Activated CD4-positive, alpha-beta T cell treated with anti-CD3 and anti-CD28 coated beads for 48 hours (primary cell): ENCODE measurements around the gene GTSF1L.
A peak's percentile ranks its signal among the peaks of the same experiment; 100 is the strongest.
"Not testable (repeated sequence)": the region's sequence is repeated elsewhere in the genome, so short reads cannot be mapped to it uniquely, and the experiment has no call there.

Experiments
- DNase-seq: peaks from one replicate; pipeline ENCODE4 v3.0.0-alpha.2; 2020

GTSF1L gene

DNA sequence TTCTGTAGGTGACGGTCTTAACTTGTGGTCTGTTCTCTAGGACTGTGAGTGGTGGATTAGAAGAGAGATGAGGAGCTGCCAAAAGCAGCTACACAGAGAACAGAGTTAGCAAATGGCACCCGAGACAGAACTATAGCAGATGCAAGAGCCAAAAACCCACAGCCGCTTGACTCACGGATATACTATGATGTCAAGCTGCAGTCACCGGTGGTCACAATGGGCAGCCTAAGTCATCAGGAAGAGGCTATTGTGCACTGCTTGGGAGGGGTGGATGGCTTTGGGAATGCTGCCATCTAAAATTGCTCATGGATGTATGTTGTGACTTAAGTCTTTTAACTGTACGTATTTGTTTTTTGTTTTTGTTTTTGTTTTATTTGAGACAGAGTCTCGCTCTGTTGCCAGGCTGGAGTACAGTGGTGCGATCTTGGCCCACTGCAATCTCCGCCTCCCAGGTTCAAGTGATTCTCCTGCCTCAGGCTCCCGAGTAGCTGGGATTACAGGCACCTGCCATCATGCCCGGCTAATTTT is at the start of gene GTSF1L:
Gene GTSF1L (minus strand): TSS at position 192 of the 528 bp plus-strand sequence. CDS start 308 bp downstream, outside the sequence.
- DNase-seq, result no peak

DNA sequence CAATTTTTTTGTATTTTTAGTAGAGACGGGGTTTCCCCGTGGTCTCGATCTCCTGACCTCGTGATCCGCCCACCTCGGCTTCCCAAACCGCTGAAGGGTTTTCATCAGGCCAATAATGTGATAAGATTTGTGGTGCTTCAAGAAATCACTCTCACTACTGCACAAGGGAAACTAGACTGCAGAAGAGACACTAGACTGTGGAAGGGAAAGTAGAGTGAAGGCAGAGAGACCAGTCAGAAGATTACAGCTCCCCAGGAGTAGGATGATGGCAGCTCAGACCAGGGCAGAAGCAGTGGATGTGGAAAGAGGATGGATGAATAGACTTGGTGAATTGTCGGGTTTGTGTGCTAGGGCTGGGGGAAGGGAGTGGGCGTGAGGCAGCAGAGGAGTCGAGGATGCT is 48.0 kb upstream of the GTSF1L start:
- DNase-seq, result no peak

DNA sequence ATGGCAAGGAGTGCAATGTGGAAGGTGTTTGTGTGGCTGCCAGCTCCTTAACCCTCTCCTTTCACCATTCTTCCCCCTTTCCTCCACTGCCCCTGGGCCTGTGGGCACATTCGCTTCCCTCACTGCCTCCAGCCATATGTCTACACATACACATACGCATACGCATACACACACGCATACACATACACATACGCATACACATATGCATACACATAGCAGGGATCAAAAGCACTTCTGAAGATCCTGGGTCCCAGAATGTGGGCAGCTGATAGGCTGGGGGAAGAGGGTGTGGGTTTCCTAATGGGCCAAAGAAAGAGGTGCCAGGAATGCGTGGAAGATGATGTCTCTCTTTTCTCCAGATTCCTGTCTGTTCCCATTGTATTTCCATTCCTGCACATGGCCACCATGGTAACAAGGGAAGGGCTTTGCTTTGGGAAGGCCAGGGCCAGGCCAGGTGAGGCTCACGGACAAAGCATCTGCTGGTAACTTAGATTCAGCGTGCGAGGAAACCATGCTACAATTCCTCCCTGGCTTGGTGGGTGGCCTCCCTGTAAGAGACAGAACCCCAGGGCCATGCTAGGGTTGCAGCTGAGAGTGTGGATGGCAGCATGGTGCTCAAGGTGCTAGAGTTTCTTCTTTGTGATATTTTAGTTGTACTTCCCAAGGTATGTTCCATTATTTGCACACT is 44.8 kb upstream of the GTSF1L start:
- no peak for DNase-seq

DNA sequence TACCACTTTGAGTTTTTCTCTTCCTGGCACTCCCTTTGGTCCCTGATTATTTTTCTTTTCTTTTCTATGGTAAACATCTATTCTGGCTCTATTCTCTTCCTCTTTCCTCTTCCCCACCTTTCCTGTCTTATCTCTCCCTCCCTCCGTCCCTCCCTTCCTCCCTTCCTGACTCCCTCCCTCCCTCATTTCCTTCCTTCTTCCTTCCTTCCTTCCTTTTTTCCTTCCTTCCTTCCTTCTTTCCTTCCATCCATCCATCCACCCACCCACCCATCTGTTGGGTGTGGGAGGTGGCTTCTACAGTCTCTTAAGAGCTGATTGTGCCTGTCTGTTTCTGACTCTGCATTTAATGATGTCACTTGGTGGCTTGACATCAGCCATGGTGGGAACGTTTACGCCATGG is 43.5 kb upstream of the GTSF1L start:
- DNase-seq, result no peak

DNA sequence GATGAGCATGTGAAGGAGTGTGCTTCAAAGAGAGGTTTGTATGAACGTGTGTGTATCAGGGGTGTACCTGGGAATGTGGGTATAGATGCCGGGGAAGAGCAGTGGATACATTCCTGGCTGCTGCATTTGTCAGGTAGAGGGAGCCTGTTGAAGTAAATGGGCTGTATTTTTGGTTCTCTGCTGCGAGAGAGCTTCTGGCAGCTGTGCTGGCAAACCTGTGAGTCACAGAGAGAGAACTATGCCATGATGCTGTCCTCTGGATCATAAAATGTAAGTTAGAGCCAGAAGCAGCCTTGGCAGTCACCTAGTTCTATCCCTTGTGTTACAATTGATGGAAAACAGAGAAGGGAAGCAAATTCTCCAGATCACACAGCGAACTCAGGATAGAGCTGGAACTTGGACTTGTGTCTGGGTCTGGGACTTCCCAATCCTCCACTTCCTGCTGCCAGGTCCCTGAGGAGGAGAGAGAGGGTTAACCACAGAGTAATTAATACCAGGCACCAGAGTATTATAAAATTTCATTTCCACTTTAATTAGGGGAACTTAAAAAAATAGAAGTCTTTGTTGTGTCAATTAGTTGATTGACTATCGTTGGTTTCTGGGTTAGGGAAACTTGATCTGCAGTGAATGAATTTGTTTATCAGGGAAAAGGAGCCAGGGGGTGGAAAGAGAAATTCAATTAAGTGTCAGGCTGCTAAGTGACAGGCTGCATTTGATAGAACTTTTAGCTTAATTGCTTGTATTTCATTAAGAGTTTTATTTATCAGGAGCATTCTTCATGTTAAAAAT is 41.1 kb upstream of the GTSF1L start:
- no peak for DNase-seq

DNA sequence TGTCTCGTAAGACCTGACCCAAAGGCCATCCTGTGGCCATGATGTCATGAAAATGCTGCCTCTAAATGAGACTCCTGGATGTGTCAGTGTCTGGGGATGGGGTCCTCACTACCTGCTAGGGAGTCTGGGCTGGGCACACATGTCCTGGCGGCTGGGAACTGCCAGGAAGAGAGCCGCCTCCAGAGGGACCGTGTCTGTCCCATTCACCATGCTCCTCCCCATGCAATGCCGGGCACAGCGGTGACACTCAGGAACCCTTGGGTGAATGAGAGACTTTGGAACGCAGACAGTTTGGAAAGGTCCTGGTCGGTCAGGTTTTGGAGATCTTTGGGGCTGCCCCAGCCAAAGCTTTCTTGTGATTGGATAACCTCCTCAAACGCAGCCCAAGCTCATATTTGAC is 40.1 kb upstream of the GTSF1L start:
- DNase-seq, result no peak

DNA sequence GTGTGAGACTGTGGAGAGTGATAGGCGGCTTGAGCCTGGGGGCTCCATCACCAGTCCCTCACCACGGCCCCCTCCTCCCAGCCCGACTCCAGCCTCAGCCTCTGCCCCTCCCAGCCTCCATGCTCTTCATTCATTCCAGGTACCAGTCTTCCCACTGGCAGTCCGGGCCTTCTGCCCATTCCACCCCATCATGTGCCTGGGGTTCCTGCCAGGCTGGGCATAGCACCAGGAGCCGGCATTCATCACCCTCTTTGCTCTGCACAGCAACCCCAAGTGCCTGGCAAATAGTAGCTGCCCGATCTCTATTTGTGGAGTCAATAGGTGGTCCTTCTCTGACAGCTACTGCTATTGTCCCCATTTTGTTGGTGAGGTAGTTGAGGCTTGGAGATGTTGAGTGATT is 39.6 kb upstream of the GTSF1L start:
- DNase-seq, result no peak

DNA sequence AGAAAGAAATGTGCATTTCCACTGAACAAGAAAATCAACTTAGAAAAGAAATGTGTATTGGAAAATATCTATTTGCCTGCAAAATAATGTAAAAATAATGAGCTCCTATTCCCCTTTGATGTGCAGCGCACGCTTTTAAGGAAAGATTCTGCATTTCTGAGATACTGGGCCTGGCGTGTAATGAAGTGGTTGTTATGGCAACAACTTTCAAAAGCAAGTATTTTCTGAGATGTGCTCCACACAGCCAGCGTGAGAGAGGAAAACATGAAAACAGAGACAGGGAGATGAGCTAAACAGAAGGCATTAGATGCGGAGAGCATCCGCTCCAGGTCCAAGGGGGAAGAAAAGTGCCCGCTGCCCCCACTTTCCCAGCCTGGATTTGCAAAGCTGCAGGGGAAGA is 39.1 kb upstream of the GTSF1L start:
- no peak for DNase-seq

DNA sequence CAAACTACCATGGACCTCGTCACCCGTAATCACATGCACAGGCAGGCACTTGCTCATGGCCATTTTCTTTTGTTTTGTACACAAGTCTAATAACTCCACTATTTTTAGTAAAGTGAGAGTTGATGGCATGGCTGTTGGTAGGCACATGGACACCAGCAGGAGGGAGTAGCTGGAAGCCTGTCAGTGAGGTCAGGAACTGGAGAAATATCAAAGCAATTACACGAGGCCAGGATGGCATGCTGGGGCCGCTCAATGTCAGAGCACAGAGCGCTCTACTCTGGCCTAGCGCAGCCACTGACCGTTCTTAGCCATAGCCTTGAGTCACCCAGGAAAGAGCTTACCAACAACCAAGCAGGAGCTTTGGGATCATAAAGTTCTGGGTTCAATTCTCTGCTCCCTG is 36.1 kb upstream of the GTSF1L start:
- no peak for DNase-seq

DNA sequence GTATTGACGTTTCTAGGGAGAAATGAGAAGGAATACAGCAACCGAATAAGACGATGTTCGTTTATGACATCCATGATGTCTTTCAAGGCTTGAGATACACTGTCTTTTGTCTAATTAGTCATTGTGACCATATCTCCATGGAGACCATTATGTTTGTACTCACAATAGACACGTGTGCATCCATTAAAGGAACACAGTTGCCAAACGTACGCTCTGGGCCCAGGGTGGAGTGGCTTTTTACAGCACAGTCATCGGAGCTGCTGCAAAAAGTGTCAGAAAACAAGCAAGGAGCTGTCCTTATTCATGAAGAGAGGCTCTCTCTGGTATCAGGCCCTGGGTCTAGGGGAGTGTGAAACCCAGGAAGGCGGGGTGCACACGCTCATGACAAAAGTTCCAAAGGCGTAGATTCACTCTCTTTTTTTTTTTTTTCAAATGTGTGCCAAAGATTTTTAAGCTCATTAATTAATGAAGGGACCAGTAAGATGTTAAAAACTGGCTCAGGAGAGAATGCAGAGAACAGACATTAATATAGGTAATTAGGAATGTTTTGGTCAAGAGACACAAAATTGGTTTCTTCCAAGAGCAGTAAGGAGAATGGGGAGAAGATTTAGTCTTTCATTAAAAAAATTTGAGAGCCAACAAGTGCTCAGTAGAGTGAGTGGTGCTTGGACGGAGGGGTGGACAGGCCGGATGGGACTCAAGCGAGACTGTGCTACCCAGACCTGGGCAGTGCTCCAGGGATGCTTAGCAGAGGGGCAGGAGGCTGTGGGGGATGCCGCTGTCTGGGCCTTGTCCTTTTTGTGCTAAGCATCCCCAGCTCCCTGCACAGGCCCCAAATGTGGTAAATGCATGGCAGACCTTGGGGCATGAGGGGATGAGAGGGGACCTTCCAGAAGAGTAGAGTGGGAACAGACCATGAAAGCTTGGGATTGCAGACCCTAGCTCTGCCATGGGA is 34.9 kb upstream of the GTSF1L start:
- DNase-seq, result no peak

DNA sequence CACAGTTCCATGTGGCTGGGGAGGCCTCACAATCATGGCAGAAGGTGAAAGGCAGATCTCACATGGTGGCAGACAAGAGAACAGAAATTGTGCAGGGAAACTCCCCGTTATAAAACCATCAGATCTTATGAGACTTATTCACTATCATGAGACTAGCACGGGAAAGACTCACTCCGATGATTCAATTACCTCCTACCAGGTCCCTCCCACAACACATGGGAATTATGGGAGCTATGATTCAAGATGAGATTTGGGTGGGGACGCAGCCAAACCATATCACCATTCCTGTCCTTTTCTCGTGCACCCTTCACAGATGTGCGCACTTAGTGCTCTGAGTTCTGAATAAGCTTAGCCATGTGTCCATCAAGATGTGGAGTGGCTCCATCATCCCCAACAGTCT is 31.1 kb upstream of the GTSF1L start:
- DNase-seq, result not testable (repeated sequence)

DNA sequence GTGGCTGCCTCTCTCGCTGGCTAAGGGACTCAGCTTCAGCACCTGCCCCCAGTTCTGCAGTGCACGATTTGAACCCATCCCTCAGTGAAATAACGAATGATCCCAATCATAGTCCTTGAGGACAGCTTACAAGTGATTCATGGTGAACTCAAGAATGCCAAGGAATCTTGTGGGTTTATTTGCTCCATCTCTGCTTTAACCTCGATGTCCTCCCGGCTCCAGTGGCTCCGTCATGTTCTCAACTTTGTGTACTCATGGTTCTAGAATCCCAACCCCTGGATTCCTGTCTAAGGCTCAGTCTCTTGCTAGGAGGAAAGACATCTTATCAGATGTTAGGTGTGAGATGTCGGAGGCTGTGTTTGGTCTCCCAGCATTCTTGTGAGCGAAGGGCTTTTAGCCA is 29.0 kb upstream of the GTSF1L start:
- no peak for DNase-seq

DNA sequence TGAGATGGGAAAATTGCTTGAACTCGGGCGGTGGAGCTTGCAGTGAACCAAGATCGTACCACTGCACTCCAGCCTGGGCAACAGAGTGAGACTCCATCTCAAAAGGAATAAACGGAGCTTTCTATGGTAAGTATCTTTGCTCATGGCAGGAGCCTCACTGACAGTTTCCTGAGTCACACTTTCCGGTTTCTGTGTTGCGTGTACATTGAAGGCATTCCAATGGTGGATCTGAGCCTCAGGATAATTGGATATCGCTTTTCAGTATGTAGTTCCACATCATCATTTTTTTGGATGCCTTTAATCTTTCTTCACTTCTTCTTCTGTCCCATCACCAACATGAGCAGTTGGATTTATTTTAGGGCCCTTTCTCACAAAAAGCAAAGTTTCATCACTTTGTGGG is 28.6 kb upstream of the GTSF1L start:
- no peak for DNase-seq

DNA sequence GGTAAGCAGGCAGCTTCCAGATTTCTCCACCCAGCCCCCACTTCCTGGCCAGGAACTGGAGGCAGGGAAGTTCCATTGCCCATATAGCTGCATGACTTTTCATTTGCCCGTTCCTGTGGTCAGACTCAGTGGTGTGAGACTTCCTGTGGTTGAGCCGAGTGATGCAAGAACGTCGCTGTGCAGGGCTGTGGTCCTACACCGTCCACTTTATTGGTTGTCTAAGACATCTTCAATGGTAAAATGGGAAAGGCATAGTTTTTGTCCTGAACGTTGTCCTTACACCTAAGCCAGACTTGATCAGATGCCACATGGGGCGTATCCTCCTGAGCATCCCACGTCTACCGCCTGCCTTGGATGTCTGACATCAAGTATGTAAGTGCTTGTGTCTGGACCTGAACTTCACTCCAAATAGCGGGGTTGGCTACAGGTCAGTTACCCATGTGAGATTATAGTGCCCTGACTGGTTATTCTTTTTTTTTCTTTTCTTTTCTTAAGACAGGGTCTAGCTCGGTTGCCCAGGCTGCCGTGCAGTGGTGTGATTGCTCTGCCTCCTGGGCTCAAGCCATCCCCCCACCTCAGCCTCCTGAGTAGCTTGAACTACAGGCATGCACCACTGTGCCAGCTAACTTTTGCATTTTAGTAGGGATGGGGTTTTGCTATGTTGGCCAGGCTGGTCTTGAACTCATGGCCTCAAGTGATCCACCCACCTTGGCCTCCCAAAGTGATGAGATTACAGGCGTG is 25.9 kb upstream of the GTSF1L start:
- peak; percentile 58 for DNase-seq

DNA sequence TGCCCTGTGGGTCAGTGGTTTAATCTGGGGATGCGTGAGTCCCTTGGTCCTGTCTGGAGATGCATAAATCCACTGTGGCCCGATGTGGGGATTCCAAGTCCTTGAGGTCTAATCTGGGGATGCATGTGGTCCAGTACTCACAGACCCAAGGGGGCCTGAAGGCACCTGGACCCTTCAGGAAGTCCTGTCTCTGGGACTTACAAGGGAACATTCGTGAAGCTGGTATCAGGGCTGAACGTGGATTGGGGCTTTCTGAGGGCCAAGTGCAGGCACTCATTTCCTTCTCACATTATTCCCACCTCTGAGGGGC is 25.2 kb upstream of the GTSF1L start:
- DNase-seq, result no peak

DNA sequence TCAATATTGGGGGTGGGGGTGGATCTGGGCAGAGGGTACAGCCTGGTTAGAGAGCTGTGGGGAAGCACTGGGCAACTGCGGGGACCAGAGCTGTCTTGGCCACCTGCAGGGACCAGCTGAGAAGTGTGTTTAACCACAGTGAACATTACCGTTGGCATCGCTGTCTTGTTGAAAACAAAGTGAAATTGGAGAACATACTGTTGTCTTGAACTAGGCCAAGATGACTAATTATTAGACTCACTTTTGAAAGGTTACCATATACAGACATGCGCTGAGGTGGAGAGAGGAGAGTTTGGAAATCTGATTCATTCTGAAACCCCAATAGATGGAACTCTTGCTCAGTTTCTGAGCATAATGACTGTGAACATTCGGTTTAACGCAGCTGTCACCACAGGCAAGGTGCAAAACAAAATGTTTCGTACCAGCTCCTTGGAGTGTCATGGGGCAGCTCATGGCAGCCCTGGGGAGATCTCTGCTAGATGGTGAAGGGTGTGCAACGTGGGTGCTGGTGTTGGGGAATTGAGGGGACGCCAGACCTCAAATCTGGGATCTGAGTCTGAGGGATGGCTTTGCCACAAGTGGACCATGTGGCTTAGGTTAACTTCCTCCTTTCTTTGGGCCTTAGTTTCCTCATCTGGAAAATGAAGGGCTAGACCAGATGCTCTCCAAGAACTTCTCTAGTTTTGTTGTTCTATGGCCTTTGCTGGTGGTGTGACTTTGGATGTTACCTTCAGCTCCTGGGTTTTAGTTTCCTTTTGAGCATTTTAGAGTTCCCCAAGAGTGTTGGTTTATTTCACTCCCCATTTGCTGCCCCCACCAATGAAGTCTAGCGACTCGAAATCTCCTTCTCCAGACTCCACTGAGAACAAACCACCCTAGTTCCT is 24.6 kb upstream of the GTSF1L start:
- peak; percentile 78 for DNase-seq

DNA sequence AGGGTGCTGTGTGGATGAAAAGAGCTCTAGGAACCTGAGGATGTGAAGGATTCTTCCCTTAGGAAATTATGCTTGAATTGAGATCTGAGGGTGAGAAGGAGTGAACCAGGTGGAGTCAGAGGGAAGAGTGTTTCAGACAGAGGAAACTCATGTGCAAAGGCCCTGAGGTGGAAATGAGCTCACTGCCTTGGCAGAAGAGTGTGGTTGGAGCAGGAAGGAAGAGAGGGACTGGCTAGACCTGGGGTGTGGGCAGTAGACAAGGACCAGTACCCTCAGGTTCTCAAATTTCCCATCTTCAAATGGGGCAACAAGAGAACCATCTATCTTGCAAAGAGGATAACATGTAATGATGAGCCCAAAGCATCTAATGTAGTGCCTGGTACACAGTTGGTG is 24.0 kb upstream of the GTSF1L start:
- peak; percentile 45 for DNase-seq

DNA sequence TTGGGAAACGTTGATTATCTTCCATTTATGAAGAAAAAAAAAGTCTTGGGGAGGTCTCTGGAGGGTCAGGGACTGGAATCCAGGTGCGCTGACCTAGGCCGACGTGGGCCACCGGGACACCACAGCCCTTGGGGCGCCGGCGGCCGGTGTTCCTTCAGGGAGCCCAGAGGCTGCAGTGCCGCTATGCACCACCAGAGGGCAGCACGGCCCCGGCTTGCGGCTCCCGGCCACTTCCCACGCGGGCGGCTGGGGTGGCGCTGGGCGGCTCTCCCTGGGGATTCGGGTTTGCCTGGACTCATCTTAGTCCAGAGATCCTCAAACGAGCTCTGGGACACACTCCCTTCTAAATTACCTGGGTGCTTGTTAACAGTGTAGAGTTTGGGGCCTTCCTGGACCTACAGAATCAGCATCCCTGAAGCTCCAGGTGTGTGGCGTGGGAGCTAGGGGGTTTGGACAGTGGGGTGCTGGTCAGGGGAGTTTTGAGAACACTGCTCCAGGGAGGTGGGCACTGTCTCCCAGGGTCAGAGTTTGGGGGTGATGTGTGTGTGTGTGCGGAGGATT is 23.0 kb upstream of the GTSF1L start:
- peak; percentile 94 for DNase-seq

DNA sequence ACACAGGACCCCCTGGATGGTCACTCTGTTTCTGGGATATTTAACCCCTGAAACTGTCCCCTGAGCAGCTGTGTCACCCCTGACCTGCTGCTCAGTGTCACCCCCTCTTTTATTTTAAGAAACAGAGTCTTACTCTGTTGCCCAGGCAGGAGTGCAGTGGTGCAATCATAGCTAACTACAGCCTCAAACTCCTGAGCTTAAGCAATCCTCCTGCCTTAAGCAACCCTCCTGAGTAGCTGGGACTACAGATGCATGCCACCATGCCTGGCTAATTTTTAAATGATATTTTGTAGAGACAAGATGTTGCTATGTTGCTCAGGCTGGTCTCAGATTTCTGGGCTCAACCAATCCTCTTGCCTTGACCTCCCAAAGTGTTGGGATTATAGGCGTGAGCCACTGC is 21.5 kb upstream of the GTSF1L start:
- DNase-seq, result no peak

DNA sequence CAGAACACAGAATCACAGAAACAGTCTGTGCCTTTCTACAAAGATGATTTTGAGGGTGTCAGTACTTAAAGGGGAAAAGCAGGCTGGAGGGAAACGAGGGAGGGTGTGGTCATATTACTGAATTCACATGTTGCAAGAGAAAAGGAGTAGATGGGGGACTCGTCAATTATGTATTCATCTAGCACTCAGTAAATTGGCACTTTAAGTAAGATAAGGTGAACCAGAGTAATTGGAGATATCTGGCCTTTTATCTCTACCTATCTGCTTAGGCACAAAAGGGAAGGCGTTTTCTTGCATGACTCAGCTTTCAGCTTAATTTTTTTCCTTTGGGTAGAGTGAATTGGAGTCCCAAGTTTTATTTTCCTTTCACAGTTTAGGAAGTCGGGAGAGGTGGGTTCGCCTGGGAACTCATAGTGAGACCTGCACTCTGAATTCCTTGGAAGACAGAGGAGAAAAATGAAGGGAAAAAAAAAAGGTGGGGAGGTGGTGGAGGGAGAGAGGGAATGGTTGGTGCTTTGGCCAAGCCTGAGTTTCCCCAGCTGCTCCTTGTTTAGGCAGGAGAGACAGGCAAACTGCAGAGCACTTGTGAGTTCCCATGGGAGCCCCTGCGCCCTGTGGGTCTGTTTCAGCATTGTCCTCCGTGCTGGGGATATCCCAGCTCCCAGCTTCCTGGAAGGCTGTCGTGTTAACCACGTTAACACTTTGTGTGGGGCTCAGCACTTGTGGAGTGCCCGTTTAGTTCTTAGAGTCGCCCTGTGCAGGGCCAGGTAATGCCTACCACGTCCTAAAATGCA is 19.7 kb upstream of the GTSF1L start:
- no peak for DNase-seq
